ENCODE measurements around the gene DUOX2.

- TF ChIP-seq CTCF (IDR thresholded peaks at IDR 0.05; ENCODE audit: low read depth, low read length, poor library complexity, severe bottlenecking) (no peak), EZH2phosphoT487 (IDR thresholded peaks at IDR 0.05; ENCODE audit: borderline replicate concordance, low read length) (no peak)
Measured at GRCh38 chr15:45064386-45064785, 49.6 kb downstream of the DUOX2 start.
